Measurements from ENCODE around the gene ANKRD33B.

ANKRD33B gene

DNA sequence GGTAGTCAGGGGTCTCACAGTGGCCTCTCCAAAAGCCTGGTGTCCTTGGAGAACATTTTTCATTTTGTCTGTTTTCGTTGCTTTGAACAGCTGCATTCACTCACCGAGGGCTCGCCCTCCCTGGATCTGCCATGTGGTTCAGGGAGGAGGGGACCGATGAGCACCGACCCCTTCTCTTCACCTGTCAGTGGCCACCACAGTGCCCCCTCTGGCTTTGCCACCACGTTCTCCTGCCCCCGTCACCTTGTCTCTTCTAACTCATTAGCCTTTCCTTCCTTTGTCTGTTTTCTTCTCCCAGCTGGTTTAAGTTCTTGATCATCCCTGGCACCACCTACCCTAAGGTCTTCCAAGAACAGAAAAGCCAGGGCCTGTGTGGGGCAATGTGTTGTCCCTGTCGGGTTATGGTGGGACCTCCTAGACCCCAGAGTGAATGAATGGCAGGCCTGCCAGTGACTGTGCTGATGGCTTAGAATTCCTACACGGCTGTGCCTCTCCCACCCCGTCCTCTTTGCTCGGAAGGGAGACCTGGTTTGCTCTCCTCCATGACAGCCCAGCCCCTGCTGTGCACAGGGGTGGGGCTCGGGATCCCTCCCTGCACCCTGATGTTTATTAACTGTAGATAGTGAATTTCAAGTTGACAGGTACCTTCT lies 90.0 kb downstream of the ANKRD33B start:
- no peak for DNase-seq
- no peak for ATAC-seq (ENCODE audit: insufficient read depth, low read depth)
- no peaks in the 10 kb centered on the region for H3K79me2 ChIP-seq (ENCODE audit: insufficient read depth, low read length)
- peaks cover 42% of the 10 kb centered on the region; the same call in 1 of the 2 replicates for H4K20me1 ChIP-seq (ENCODE audit: insufficient read depth, low read length)
- no peak overlapping the region for H3K27ac ChIP-seq (ENCODE audit: low read length)
- H2AFZ ChIP-seq (ENCODE audit: low read depth, low read length): no peak overlapping the region
- no peak overlapping the region for H3K9ac ChIP-seq (ENCODE audit: low read depth, low read length)
- H3K27me3 ChIP-seq (ENCODE audit: insufficient read depth, low read length, poor library complexity): no peaks in the 10 kb centered on the region
- no peaks in the 10 kb centered on the region for H3K9me3 ChIP-seq (ENCODE audit: insufficient read depth, low read length, severe bottlenecking)
- no peak overlapping the region for H3K4me2 ChIP-seq (ENCODE audit: insufficient read depth, low read length)
- H3K36me3 ChIP-seq (ENCODE audit: insufficient read depth, low read length): peaks cover 66% of the 10 kb centered on the region
- H3K4me3 ChIP-seq (ENCODE audit: low read depth in 1 of 2, low read length in 2 of 2): no peak overlapping the region
- H3K4me1 ChIP-seq (ENCODE audit: insufficient read depth, low read length): no peaks in the 10 kb centered on the region
- TF ChIP-seq EZH2 (IDR thresholded peaks at IDR 0.05; ENCODE audit: borderline replicate concordance, low read depth, low read length, severe bottlenecking): no peak
- TF ChIP-seq, protein P1, sequence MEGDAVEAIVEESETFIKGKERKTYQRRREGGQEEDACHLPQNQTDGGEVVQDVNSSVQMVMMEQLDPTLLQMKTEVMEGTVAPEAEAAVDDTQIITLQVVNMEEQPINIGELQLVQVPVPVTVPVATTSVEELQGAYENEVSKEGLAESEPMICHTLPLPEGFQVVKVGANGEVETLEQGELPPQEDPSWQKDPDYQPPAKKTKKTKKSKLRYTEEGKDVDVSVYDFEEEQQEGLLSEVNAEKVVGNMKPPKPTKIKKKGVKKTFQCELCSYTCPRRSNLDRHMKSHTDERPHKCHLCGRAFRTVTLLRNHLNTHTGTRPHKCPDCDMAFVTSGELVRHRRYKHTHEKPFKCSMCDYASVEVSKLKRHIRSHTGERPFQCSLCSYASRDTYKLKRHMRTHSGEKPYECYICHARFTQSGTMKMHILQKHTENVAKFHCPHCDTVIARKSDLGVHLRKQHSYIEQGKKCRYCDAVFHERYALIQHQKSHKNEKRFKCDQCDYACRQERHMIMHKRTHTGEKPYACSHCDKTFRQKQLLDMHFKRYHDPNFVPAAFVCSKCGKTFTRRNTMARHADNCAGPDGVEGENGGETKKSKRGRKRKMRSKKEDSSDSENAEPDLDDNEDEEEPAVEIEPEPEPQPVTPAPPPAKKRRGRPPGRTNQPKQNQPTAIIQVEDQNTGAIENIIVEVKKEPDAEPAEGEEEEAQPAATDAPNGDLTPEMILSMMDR (IDR thresholded peaks at IDR 0.05; ENCODE audit: borderline replicate concordance, extremely low read depth, low read length, poor library complexity, severe bottlenecking): no peak

DNA sequence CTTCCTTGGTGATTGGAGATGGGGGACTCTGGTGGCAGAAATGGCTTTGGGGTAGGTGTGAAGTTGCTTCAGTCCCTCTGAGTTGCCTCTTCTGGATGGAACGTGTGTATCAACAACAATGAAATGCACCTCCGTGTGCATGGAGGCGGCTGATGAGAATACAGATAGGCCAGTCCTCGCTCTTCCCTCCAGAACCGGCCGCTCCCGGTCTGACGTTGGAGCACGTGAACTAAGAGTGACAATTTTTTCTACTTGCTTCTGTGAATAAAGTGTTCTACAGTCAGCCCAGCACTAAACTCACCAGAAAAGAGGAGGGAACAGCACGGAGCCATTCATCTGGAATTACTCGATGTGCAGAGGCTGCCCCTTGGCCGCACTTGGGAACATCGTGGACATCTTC lies 90.7 kb downstream of the ANKRD33B start:
- no peak for DNase-seq
- Histone ChIP-seq H3K9me3 (ENCODE audit: insufficient read depth, low read length, severe bottlenecking) (no peaks in the 10 kb centered on the region), H4K20me1 (ENCODE audit: insufficient read depth, low read length) (peaks cover 42% of the 10 kb centered on the region; the same call in 1 of the 2 replicates), H3K4me2 (ENCODE audit: insufficient read depth, low read length) (no peak overlapping the region), H3K4me3 (ENCODE audit: low read depth in 1 of 2, low read length in 2 of 2) (no peak overlapping the region), H3K9ac (ENCODE audit: low read depth, low read length) (no peak overlapping the region), H3K27ac (ENCODE audit: low read length) (no peak overlapping the region), H3K36me3 (ENCODE audit: insufficient read depth, low read length) (peaks cover 61% of the 10 kb centered on the region), H3K4me1 (ENCODE audit: insufficient read depth, low read length) (no peaks in the 10 kb centered on the region), H3K79me2 (ENCODE audit: insufficient read depth, low read length) (no peaks in the 10 kb centered on the region), H3K27me3 (ENCODE audit: insufficient read depth, low read length, poor library complexity) (no peaks in the 10 kb centered on the region), H2AFZ (ENCODE audit: low read depth, low read length) (no peak overlapping the region)
- TF ChIP-seq, protein P1 (IDR thresholded peaks at IDR 0.05; ENCODE audit: borderline replicate concordance, extremely low read depth, low read length, poor library complexity, severe bottlenecking): no peak
- no peak for TF ChIP-seq EZH2 (IDR thresholded peaks at IDR 0.05; ENCODE audit: borderline replicate concordance, low read depth, low read length, severe bottlenecking)
- ATAC-seq (ENCODE audit: insufficient read depth, low read depth): no peak

DNA sequence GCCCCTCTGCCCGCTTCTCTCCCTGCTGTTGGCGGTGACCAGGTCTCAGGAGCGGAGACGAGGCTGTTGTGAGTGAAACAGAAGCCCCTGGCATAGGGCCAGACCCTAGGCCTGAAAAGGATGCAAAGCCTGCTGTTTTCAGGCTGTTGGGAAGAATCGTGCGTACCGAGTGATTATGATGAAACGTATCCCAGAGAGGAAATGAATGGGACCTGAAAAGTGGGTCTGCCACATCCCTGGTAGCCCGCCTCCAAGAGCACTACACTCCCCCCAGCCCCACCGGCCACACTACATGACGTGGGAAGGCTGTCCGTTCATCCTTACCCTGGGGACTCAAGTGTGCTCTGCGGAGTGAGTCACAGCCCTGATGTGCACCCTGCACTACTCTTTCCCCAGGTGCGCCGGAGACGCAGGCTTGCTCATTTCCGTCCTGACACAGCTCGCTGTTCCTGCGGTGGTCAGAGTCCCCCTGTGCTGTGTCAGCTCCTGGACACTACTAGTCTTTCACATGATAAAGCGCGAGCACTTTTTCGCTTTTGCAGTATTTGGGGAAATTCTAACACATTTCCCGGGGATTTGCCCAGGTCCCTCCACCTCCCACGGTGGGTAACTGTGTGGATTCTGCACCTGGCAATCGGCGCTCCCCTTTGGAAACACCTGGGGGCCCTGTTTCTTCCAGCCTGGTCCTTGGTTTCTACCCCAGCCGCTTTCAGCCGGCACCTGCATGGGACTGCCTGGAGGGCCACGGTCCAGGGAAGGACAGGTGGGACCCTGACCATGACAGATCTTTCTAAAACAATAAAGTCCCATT lies 91.5 kb downstream of the ANKRD33B start:
- TF ChIP-seq EZH2 (IDR thresholded peaks at IDR 0.05; ENCODE audit: borderline replicate concordance, low read depth, low read length, severe bottlenecking): no peak
- TF ChIP-seq, protein P1 (IDR thresholded peaks at IDR 0.05; ENCODE audit: borderline replicate concordance, extremely low read depth, low read length, poor library complexity, severe bottlenecking): no peak
- peaks cover 57% of the 10 kb centered on the region for H3K36me3 ChIP-seq (ENCODE audit: insufficient read depth, low read length)

More for the DNA sequence above, 91.5 kb downstream of the ANKRD33B start:
- H3K79me2 ChIP-seq (ENCODE audit: insufficient read depth, low read length): no peaks in the 10 kb centered on the region
- H3K9ac ChIP-seq (ENCODE audit: low read depth, low read length): no peak overlapping the region
- no peaks in the 10 kb centered on the region for H3K9me3 ChIP-seq (ENCODE audit: insufficient read depth, low read length, severe bottlenecking)
- no peak overlapping the region for H3K27ac ChIP-seq (ENCODE audit: low read length)
- DNase-seq (no peak), ATAC-seq (ENCODE audit: insufficient read depth, low read depth) (no peak)
- no peaks in the 10 kb centered on the region for H3K4me1 ChIP-seq (ENCODE audit: insufficient read depth, low read length)
- no peak overlapping the region for H2AFZ ChIP-seq (ENCODE audit: low read depth, low read length)
- peaks cover 44% of the 10 kb centered on the region; the same call in 1 of the 2 replicates for H4K20me1 ChIP-seq (ENCODE audit: insufficient read depth, low read length)
- H3K4me2 ChIP-seq (ENCODE audit: insufficient read depth, low read length): no peak overlapping the region
- no peak overlapping the region for H3K4me3 ChIP-seq (ENCODE audit: low read depth in 1 of 2, low read length in 2 of 2)
- no peaks in the 10 kb centered on the region for H3K27me3 ChIP-seq (ENCODE audit: insufficient read depth, low read length, poor library complexity)

Measured in DND-41 (cell line).